Upper lobe of right lung (tissue), 1 donor: ENCODE results near the gene ERGIC3. TPM values are rescaled to one million over a fixed set of nuclear protein-coding genes. Genes with fewer than 3 reads are reported as not detected.
A peak's percentile ranks its signal among the peaks of the same experiment; 100 is the strongest.

Experiments
- ATAC-seq: fragments of 200-7000 bp; cut with Tn5 transposase; one replicate; pipeline ENCODE4 v1.9.1; 2020; ENCODE audit warnings: mild to moderate bottlenecking, moderate library complexity
- DNase-seq: peaks from one replicate; pipeline ENCODE4 v3.0.0-alpha.2; 2020
- H3K27ac ChIP-seq: fragments of 200-600 bp; one replicate; pipeline ENCODE4 v1.8.0; 2022
- H3K27me3 ChIP-seq: fragments of 200-600 bp; one replicate; pipeline ENCODE4 v1.8.0; 2022; ENCODE audit warnings: mild to moderate bottlenecking
- H3K36me3 ChIP-seq: fragments of 200-600 bp; one replicate; pipeline ENCODE4 v1.8.0; 2022
- H3K4me1 ChIP-seq: fragments of 200-600 bp; one replicate; pipeline ENCODE4 v1.8.0; 2022
- H3K4me3 ChIP-seq: fragments of 200-600 bp; one replicate; pipeline ENCODE4 v1.8.0; 2022; ENCODE audit warnings: mild to moderate bottlenecking
- H3K9me3 ChIP-seq: fragments of 200-600 bp; one replicate; pipeline ENCODE4 v1.8.0; 2022
- intact Hi-C: fragments of 100-400 bp; cut with DNase I; formaldehyde crosslinking; loops from one replicate; pipeline ENCODE4 v1.11.0; 2022
- total RNA-seq: library from RNA; stranded (reverse); fragmentation: NEBNext Ultra II Directional; extraction: Animal tissue kit (Norgen Biotek cat#: 25700); gene quantifications from one replicate; pipeline ENCODE4 v1.2.1, GENCODE V29; 2021
- TF ChIP-seq, protein P1 (sequence below): fragments of 200-600 bp; IDR thresholded peaks from one replicate; pipeline ENCODE4 v1.8.0; 2022; ENCODE audit warnings: antibody characterized with exemption
- donor health status: DM: no; HTN: yes; CAD: no; lungs with severe emphysema.

ERGIC3 gene
- total RNA-seq, 1 donor from 2014 or later: 179 TPM

DNA sequence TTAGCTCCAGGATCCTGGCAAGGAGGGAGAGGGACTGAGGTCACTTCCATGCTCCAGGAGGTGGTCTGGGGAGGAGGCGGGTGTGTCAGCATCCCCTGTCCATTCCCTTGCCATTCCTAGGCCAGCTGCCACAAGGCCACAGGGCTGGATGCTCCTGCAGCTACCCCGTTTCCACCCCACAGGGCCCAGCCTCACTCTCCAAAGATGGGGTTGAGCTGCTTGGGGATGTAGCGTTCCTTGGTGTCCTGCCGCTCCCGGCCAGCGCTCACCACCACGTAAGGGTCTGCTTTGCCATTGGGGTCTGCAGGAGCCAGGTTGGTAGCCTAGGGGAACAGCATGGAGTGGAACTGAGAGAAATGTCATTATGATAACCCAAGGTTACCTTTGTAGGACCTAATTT is 23.0 kb downstream of the ERGIC3 start:
- TF ChIP-seq, protein P1, sequence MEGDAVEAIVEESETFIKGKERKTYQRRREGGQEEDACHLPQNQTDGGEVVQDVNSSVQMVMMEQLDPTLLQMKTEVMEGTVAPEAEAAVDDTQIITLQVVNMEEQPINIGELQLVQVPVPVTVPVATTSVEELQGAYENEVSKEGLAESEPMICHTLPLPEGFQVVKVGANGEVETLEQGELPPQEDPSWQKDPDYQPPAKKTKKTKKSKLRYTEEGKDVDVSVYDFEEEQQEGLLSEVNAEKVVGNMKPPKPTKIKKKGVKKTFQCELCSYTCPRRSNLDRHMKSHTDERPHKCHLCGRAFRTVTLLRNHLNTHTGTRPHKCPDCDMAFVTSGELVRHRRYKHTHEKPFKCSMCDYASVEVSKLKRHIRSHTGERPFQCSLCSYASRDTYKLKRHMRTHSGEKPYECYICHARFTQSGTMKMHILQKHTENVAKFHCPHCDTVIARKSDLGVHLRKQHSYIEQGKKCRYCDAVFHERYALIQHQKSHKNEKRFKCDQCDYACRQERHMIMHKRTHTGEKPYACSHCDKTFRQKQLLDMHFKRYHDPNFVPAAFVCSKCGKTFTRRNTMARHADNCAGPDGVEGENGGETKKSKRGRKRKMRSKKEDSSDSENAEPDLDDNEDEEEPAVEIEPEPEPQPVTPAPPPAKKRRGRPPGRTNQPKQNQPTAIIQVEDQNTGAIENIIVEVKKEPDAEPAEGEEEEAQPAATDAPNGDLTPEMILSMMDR: no peak
- intact Hi-C loops: no loop called here
- peak; percentile 57 for DNase-seq
- no peaks in the 10 kb centered on the region for H3K36me3 ChIP-seq
- no peak overlapping the region for H3K4me3 ChIP-seq
- ATAC-seq: no peak
- no peak overlapping the region for H3K27ac ChIP-seq
- no peaks in the 10 kb centered on the region for H3K4me1 ChIP-seq
- H3K9me3 ChIP-seq: no peaks in the 10 kb centered on the region
- no peaks in the 10 kb centered on the region for H3K27me3 ChIP-seq

GRCh38 chr20:35568645-35569044 is 26.8 kb downstream of the ERGIC3 start:
- no peak overlapping the region for H3K27ac ChIP-seq
- no peaks in the 10 kb centered on the region for H3K4me1 ChIP-seq
- DNase-seq (peak; percentile 11), ATAC-seq (peak; percentile 36)
- no peak overlapping the region for H3K4me3 ChIP-seq
- intact Hi-C loops: no loop called here
- no peaks in the 10 kb centered on the region for H3K36me3 ChIP-seq
- no peaks in the 10 kb centered on the region for H3K9me3 ChIP-seq
- H3K27me3 ChIP-seq: no peaks in the 10 kb centered on the region
- TF ChIP-seq, protein P1: peak; percentile 6

DNA sequence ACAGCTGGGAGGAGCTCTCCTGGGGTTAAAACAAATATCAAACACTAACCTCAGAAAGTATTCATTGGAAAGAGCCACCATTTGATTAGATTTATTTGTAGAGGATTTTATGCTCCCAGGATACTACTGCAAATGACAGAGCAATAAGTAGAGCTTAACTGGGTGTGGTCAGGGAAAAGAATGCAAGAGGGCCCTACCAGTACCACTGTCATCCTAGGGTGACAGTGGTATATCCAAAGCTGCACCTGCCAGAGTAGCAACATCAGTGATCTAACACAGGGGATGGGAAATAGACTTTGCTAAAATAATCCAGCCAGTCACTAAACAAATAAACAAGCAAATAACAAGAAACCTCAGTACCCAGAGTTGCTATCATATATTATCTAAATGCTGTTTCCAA is 29.7 kb downstream of the ERGIC3 start:
- no peak for DNase-seq
- TF ChIP-seq, protein P1: no peak
- no peaks in the 10 kb centered on the region for H3K36me3 ChIP-seq
- no peak overlapping the region for H3K4me3 ChIP-seq
- intact Hi-C loops: no loop called here
- no peak overlapping the region for H3K27ac ChIP-seq
- ATAC-seq: no peak
- H3K9me3 ChIP-seq: no peaks in the 10 kb centered on the region
- no peaks in the 10 kb centered on the region for H3K4me1 ChIP-seq
- no peaks in the 10 kb centered on the region for H3K27me3 ChIP-seq

DNA sequence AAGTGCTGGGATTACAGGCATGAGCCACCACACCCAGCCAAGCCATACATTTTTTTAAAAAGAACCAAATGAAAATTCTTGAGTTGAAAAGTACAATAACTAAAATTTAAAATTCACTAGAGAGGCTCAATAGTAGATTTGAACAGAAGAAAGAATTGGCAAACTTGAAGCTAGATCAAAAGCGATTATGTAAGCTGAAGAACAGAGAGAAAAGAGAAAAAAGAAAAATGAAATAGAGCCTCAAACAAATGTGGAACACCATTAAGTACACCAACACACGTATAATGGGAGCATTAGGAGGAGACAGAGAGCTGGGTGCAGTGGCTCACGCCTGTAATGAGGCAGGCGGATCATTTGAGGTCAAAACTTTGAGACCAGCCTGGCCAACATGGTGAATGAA is 31.0 kb downstream of the ERGIC3 start:
- Histone ChIP-seq H3K27me3 (no peaks in the 10 kb centered on the region), H3K9me3 (no peaks in the 10 kb centered on the region), H3K4me3 (no peak overlapping the region), H3K27ac (no peak overlapping the region), H3K36me3 (no peaks in the 10 kb centered on the region), H3K4me1 (no peaks in the 10 kb centered on the region)
- DNase-seq (peak; percentile 17), ATAC-seq (no peak)
- intact Hi-C loops: no loop called here
- TF ChIP-seq, protein P1: no peak

GRCh38 chr20:35575958-35576357 is 34.1 kb downstream of the ERGIC3 start:
- H3K36me3 ChIP-seq: no peaks in the 10 kb centered on the region
- no peaks in the 10 kb centered on the region for H3K9me3 ChIP-seq
- H3K4me1 ChIP-seq: no peaks in the 10 kb centered on the region
- intact Hi-C loops: no loop called here
- no peaks in the 10 kb centered on the region for H3K27me3 ChIP-seq
- ATAC-seq (no peak), DNase-seq (peak; percentile 19)
- TF ChIP-seq, protein P1: no peak
- H3K27ac ChIP-seq: no peak overlapping the region
- H3K4me3 ChIP-seq: no peak overlapping the region

DNA sequence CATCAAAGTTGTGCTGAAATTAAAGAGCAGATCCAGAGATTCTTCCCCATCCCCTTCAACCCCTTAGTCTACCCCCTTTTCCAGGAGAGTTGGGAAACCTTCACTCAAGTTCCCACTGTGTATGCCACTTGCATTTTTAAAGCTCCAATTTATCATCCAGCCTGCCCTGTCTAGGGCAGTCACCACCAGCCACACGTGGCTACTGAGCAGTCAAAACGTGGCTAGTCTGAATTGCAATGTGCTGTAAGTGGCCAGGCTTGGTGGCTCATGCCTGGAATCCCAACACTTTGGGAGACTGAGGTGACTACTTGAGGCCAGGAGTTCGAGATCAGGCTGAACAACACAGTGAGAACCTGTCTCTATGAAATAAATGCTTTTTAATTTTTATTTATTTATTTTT is 34.9 kb downstream of the ERGIC3 start:
- DNase-seq (peak; percentile 17), ATAC-seq (no peak)
- Histone ChIP-seq H3K27me3 (no peaks in the 10 kb centered on the region), H3K9me3 (no peaks in the 10 kb centered on the region), H3K27ac (no peak overlapping the region), H3K4me1 (no peaks in the 10 kb centered on the region), H3K36me3 (no peaks in the 10 kb centered on the region), H3K4me3 (no peak overlapping the region)
- TF ChIP-seq, protein P1: no peak
- intact Hi-C loops: no loop called here
